Measurements from ENCODE around the gene CA6. TPM values are rescaled to one million over a fixed set of nuclear protein-coding genes. Genes with fewer than 3 reads are reported as not detected.

CA6 gene
- not detected in 2 replicates for total RNA-seq

DNA sequence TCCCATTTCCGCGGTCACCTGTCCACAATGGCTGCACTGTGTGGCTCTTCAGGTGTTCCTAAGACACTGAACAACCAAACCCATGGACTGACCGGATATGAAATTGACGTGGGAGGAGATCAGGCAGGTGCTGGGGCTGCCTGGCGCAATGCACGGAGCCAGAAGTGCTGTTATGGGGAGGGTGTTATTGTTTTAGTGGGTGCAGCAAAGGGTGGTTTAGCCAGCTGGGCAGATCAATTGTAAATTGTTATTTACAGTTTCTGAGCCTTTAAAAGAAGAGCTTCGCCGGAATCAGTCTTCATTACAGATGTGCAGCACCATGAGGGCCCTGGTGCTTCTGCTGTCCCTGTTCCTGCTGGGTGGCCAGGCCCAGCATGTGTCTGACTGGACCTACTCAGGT, at the start of gene CA6:
Gene CA6, plus strand, starts transcription at position 301 of the 400 bp plus-strand sequence. Its CDS starts 19 bp downstream, at position 320.

Small RNA genes within 50 kb of the gene (small RNA-seq; reads per million reads assigned to genes)
- gene AL139415.2 (not detected), gene RN7SL451P (not detected)

Other genes starting within 250 kb of the CA6 start
- 21.9 and 24.0 TPM in 2 replicates for gene RERE, start 128.2 kb upstream of the CA6 start, total RNA-seq
- 2,631 and 3,264 TPM in 2 replicates for gene ENO1, start 67.2 kb upstream of the CA6 start, total RNA-seq
- not detected in 2 replicates for gene SLC2A7, start 80.6 kb downstream of the CA6 start, total RNA-seq
- 0.22 and 0.91 TPM in 2 replicates for gene SLC2A5, start 123.8 kb downstream of the CA6 start, total RNA-seq
- 3.7 and 5.7 TPM in 2 replicates for gene GPR157, start 183.2 kb downstream of the CA6 start, total RNA-seq